H1 (cell line): ENCODE measurements around the gene PRIMA1. TPM values are rescaled to one million over a fixed set of nuclear protein-coding genes. Genes with fewer than 3 reads are reported as not detected.

Experiments used
- BCL11A ChIP-seq, 2 experiments: IDR thresholded peaks; one replicate each; pipeline ENCODE4 v1.6.1; 2011; ENCODE audit warnings: low read depth in 2 of 2, low read length in 2 of 2, mild to moderate bottlenecking in 2 of 2
- CTBP2 ChIP-seq: IDR thresholded peaks from 2 replicates; pipeline ENCODE4 v1.7.0; 2011; ENCODE audit warnings: borderline replicate concordance, mild to moderate bottlenecking, moderate library complexity, mixed read lengths, low read length; ENCODE audit not compliant: insufficient read depth, insufficient read length
- HDAC2 ChIP-seq, 2 experiments: fragments of 300-600 bp in 1 of 2; sonication (generic) in 1 of 2; IDR thresholded peaks; 2 replicates each; pipeline ENCODE4 v1.6.1; 2011 to 2012; ENCODE audit warnings: low read depth in 2 of 2, low read length in 2 of 2, mild to moderate bottlenecking in 2 of 2, moderate library complexity in 2 of 2, borderline replicate concordance in 1 of 2, inconsistent platforms in 1 of 2
- RNF2 ChIP-seq: fragments of 200-900, 300-1000 bp; sonication (generic); IDR thresholded peaks from 2 replicates; pipeline ENCODE4 v1.7.1; 2016; ENCODE audit warnings: borderline replicate concordance, low read depth, mild to moderate bottlenecking, antibody characterized with exemption, low read length; ENCODE audit not compliant: poor library complexity, severe bottlenecking; ENCODE audit errors: missing control alignments
- SP1 ChIP-seq: IDR thresholded peaks from 2 replicates; pipeline ENCODE4 v1.6.1; 2011; ENCODE audit warnings: low read depth, low read length
- polyA plus RNA-seq, 7 experiments: library from polyadenylated mRNA; depleted of rRNA in 3 of 7; stranded (reverse) in 5 of 7; unstranded in 2 of 7; fragments of >200 nt in 5 of 7; fragments of 200-250 nt in 2 of 7; gene quantifications; 1 replicate in 5 of 7; 2 replicates in 1 of 7; 4 replicates in 1 of 7; pipeline versions ENCODE4 v1.2.1 to v1.2.3, GENCODE V29; 2011 to 2013; ENCODE audit warnings: missing spikeins in 2 of 7, mixed read lengths in 2 of 7
- total RNA-seq: library from RNA; stranded (reverse); fragmentation: NEBNext Ultra II Directional; extraction: Animal tissue kit (Norgen Biotek cat#: 25700); gene quantifications from 2 replicates; pipeline ENCODE4 v1.2.1, GENCODE V29; 2021

Gene PRIMA1
- total and polyA plus RNA-seq, 2 of the 8 experiments (the other 6 are each of a cell fraction or from before 2014, with no cell fraction given): 2.8 to 4.5 TPM

GRCh38 chr14:93829839-93830481 is 41.7 kb upstream of the PRIMA1 start (continued):
- TF ChIP-seq HDAC2 (IDR thresholded peaks at IDR 0.05; ENCODE audit: borderline replicate concordance in 1 of 2, low read depth in 2 of 2, low read length in 2 of 2): no peak
- no peak for TF ChIP-seq BCL11A (IDR thresholded peaks at IDR 0.05; ENCODE audit: low read depth in 2 of 2, low read length in 2 of 2)
- TF ChIP-seq SP1: no peak
- TF ChIP-seq CTBP2: no peak
- TF ChIP-seq RNF2: no peak
